IPS DF 4.7 (cell line): Measurements from ENCODE around the gene POLR3K.
"Not testable (repeated sequence)": the region's sequence is repeated elsewhere in the genome, so short reads cannot be mapped to it uniquely, and the experiment has no call there.

Experiments used
- DNase-seq: peaks from one replicate; pipeline ENCODE4 v3.0.0-alpha.2; 2013; ENCODE audit warnings: low spot score; ENCODE audit errors: extremely low read depth

POLR3K gene

DNA sequence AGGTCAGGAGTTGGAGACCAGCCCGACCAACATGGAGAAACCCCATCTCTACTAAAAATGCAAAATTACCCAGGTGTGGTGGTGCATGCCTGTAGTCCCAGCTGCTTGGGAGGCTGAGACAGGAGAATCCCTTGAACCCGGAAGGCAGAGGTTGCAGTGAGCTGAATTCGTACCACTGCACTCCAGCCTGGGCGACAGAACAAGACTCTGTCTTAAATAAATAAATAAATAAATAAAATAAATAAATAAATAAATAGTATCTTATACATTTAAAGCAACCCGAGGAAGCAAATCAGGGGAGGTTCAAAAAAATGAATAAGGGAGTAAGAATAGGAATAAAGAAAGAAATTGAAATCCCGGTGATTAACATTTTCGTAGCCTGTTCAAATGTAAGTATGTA lies 6.9 kb downstream of the POLR3K start:
- DNase-seq: not testable (repeated sequence)

DNA sequence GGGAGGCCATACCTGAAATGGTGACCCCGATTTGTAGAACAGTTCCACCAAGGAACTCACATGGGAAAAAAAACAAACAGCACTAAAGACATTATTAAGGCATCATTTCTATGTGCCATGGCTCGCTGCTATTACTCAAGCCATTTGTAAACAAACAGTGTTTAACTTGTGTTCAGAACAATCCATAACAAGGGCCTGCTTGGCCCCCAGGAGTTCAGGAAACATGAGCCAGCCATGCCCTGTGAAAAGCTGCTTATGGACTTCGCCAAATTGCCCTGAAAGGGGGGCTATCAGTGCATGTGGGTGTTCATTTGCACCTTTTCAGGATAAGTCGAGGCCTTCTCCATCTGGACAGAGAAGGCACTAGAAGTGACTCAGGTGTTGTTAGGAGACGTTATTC lies 8.0 kb downstream of the POLR3K start:
- DNase-seq: no peak

DNA sequence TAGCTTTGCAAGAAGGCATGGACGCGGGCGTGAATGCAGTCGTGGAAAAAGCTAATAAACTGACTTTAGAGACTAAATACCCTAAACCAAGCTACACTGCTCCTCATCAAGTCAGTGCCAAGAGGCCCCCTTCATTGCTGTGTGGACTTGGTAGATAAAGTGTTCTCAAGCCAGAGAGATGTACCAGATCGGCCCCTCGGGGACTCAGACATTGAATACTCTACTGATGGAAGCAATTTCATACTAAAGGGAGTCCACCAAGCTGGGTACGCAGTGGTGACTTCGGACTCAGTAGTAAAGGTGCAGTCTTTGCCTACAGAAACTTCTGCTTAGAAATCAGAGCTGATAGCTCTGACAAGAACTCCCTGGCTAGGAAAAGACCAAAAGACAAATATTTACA lies 8.8 kb downstream of the POLR3K start:
- DNase-seq: no peak

- DNase-seq: no peak
Measured at GRCh38 chr16:43294-43693, 10.1 kb downstream of the POLR3K start.

DNA sequence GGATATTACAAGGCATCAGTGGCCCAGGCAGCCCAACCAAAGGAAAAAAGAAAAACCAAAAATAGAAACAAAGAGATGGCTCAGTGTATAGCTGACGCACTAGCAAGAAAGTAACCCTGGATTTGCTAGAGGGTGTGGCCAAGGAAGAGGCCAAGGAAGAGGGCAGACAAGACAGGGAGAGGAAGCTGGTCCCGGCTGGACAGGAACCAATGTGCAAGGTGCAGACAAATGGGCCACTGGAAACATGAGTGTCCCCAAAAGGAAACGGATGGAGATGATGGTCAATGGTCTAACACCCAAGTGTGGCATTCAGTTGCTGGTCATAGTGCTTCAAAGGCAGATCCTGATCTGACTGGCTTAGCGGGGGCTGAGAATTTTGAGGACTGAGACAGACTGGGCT lies 10.7 kb downstream of the POLR3K start:
- DNase-seq: no peak

GRCh38 chr16:42069-42457 lies 11.3 kb downstream of the POLR3K start:
- no peak for DNase-seq

- no peak for DNase-seq
Measured at GRCh38 chr16:41439-42068, 11.9 kb downstream of the POLR3K start.

DNA sequence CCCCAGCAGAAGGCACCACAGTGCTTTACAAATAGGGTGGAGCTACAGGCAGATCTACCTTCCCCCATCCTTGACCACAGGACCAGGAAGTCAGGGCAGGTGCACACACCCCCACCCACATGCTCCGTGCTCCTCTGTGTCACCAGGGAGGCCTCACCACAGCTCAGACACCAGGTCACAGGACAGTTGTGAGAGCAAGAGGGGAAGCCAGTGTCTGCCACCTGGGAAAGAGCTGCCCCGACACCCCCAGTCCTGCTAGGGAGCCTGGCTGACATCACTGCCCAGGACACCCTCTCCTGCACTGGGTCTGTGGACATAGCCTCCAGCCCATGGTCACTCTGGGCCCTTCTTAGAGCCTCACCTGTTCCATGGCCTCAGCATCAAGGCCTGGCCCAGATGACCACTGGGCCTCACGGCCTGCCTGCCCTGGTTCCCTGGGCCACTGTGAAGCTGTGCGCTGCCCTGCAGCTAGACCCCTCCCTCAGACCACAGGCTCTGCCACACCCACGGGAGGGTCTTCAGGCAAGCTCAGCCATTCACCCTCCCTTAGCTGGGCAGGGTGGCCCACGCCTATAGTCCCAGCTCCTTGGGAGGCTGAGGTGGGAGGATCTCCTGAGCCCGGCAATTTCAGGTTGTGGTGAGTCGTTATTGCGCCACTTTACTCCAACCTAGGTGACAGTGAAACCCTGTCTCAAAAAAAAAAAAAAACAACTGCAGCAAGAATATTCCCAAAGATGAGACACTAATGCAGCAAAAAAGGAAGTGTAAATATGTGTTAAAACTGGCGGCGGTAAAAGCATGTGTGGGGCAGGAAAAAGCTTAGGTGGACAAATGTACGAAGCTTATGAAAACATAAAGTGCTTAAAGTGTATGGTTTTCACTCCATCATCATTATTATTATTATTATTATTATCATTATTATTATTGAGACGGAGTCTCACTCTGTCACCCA lies 14.2 kb downstream of the POLR3K start:
- DNase-seq: no peak

DNA sequence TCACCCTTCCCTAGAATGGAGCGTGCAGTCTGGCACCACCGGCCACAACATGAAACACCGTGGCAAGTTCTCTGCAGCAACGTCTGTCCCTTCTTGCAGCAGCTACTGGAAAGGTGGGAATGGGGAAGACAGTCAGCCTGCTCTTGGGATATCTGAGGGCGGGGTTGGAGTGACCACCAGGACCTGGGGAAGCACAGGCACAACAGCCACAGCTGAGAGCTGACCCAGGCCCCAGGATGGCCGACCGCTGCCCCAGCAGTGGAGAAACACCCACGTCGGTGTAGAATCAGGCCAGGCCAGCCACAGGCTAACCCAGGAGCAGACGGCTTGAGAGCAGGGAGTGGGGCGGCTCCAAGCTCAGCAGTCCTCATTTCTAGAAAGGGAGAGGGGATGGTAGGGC lies 15.2 kb downstream of the POLR3K start:
- not testable (repeated sequence) for DNase-seq

- DNase-seq: no peak
Measured at GRCh38 chr16:37511-37910, 15.9 kb downstream of the POLR3K start.

DNA sequence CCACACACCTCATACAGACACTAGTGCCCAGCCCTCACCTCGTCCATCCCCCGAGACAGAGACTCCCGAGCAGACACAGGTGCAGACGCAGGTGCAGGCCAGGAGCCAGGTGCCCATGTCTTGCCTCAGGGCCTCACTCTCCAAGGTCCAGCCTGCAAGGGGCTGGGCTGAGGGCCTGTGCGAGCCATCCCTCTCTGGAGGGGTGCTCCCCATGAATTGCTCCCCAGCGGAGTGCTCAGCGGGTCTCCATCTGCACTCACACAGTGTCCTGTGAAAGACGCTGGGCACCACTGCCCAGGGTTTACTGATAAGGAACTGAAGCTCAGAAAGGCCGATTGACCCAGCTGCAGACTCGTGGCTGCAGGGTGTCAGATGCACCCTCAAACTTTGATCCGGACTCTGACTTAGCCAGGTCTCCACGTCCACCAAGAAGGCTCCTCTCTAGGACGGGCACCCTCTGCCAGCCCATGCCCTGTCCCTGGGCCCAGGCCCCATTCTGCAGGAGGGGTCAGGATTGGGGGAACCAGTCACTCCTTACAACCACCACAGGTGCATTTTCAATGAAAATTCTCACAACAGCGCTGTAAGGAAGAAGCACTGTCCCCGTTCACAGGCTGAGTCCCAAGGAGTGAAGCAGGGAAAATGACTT lies 16.9 kb downstream of the POLR3K start:
- no peak for DNase-seq

DNA sequence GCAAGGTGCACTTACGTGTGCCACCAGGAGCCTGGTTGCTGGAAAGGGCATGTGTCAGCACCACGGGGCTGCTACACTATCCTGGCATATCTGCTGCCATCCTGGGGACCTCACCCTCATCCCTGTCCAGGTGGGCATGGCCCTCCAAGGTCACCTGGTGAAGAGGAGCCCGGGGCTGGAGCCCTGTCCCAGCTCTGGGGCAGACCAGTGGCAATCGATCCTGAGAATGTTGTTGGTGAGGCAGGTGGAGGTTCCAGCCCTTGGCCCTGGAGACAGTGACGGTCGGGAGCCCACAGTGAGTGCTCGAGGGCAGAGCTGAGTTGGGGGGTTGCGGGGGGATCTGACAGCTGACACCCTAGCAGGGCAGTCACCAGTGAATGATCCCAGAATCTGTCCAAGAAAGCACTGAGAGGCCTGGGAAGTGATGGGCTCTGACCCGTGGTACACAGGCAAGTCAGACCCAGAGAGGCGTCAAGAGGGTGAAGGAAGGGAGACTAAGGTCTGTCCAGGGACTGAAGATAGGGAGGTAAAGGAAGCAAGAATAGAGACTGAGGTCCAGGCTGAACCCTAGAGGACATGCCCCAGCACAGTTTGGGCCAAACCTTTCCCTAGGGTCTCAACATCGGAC lies 17.6 kb downstream of the POLR3K start:
- no peak for DNase-seq

DNA sequence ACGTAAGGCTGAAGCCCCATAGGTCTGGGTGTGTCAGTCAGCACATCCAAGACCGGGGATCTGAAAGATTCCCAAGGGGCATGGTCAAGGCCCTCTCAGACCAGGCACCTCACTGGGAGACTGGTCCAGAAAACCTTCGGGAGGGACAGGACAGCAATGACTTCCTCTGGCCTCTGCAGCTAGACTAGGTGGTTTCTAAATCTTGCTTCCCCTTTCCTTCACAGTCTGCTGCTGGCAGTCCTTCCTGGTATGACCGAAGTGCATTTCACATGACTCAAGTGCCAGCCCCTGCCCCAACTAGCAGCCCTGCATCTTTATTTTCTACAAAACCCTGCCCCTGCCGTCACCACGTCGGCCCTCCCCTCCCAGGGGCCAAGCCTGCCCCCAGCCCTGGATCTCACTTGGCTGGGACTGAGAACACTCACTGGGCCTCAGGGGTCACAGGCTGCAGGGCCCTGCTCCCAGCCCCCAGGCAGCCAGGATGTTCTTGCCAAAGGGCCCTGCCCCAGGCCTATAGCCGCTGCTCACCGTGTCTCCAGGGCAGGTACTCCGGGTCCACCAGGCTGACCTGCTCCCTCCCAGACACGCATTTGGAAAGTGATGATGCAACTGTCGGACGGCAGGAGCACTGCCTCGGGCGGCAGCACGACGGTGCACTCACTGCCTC lies 18.3 kb downstream of the POLR3K start:
- no peak for DNase-seq

DNA sequence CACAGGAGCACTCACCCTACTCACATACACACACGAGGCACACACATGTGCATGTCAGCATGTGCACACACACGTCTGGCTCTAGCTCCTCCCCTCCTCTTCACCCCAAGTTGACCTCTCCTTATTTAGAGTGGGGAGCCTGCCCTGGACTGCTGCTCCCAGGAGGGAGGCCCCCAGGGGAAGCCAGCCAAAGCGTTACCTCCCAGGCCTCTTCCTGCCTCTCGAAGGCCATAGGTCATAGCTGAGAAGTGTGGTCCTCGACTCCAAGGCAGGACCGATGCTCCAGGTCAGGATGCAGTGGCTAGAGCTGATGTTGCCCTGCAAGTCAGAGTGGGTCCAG lies 18.8 kb downstream of the POLR3K start:
- no peak for DNase-seq

DNA sequence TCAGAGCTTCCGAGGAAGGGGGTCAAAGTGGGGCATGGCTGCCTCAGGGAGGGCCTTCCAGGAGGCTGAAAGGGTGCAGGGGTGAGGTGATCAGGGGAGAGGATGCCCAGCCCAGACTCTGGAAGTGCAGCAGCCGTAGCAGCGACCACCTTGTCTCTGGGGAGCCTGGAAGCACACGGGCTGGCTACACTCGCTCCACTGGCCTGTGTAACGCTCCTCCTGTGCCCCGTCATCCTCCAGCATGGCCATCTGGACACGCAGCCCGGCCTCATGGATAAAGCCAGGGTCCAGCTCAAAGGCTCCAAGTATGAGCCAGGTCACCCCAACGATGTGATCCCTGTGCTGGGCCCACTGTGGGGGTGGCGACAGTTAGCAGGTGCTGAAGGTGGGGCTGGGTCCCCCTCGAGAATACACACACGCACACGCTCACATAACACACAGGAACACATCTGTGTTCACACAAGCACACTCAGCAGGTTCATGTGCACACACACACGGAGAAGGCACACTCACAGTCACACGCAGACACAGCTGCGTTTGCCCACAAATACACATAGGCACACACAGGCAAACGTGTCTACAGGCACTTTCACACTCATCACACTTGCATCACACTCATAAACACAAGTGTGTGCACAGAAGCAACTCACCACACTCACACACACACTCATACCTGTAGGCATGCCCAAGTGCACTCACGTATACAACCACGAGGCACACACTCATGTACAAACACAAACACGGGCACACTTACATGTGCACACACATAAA lies 19.3 kb downstream of the POLR3K start:
- no peak for DNase-seq

DNA sequence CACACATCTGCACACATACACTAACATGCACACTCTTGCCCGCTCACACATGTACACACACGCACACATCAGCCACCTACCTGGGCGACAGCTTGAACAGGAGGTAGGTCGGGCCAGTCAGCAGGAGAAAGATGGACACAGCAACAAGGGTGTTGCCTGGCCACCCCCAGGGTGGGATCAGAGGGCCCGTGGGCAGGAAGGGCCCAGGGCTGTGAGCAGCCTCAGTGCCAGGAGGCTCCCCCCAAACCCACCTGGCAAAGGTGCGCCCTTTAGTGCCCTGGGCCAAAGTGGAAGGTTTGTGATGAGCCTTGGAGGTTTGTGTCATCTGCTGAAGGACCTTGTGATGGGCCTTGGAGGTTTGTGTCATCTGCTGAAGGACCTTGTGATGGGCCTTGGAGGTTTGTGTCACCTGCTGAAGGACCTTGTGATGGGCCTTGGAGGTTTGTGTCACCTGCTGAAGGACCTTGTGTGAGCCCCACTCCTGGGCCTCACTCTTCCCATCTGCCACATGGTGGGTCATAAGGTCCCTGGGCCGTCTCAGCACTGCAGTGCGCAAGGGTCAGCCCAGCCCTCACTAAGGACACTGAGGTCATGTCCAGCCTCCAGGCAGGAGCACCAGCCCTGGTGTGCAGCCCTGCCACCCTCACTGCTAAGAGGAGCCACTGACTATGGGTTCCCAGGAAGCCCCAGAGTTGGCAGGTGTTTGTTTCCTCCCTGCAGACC lies 20.1 kb downstream of the POLR3K start:
- DNase-seq: not testable (repeated sequence)

- DNase-seq: not testable (repeated sequence)
Measured at GRCh38 chr16:30627-31026, 22.8 kb downstream of the POLR3K start.

- DNase-seq: not testable (repeated sequence)
Measured at GRCh38 chr16:25926-26348, 27.5 kb downstream of the POLR3K start.

- not testable (repeated sequence) for DNase-seq
Measured at GRCh38 chr16:24151-24550, 29.3 kb downstream of the POLR3K start.

DNA sequence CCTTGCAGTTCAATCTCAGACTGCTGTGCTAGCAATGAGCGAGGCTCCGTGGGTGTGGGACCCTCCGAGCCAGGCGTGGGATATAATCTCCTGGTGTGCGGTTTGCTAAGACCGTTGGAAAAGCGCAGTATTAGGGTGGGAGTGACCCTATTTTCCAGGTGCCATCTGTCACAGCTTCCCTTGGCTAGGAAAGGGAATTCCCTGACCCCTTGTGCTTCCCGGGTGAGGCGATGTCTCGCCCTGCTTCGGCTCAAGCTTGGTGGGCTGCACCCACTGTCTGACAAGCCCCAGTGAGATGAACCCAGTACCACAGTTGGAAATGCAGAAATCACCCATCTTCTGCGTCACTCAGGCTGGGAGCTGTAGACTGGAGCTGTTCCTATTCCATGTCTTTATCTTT lies 32.5 kb downstream of the POLR3K start:
- not testable (repeated sequence) for DNase-seq
